Measurements from ENCODE around the gene CLPSL1.

DNA sequence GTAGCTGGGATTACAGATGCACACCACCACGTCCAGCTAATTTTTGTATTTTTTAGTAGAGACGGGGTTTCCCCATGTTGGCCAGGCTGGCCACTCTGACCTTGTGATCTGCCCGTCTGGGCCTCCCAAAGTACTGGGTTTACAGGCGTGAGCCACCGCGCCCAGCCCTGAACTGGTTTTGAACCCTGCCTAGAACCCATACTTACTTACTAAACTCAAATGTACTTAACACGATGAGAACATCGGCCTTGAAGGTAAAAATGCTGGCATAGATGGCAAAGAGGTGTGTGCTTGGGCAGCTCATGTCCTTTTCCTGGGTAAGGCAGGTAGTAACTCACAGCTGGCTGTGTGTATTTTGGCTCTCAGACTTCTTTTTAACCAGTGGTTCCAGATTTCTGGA lies 47.2 kb upstream of the CLPSL1 start:
- TF ChIP-seq EZH2 (IDR thresholded peaks at IDR 0.05; ENCODE audit: low read depth, low read length, severe bottlenecking) (no peak), RXRA (IDR thresholded peaks at IDR 0.05; ENCODE audit: insufficient read depth, low read depth, low read length) (no peak), HDAC2 (IDR thresholded peaks at IDR 0.05; ENCODE audit: borderline replicate concordance in 1 of 2, low read depth in 2 of 2, low read length in 2 of 2) (no peak), SUZ12 (IDR thresholded peaks at IDR 0.05; ENCODE audit: low read length) (no peak), HDAC6 (IDR thresholded peaks at IDR 0.05; ENCODE audit: low read depth, low read length) (no peak), POLR2A (IDR thresholded peaks at IDR 0.05; ENCODE audit: control extremely low read depth in 1 of 2, low read depth in 2 of 2, low read length in 2 of 2) (no peak), POLR2AphosphoS5 (IDR thresholded peaks at IDR 0.05; ENCODE audit: low read depth, low read length) (no peak)
- TF ChIP-seq, protein P1, sequence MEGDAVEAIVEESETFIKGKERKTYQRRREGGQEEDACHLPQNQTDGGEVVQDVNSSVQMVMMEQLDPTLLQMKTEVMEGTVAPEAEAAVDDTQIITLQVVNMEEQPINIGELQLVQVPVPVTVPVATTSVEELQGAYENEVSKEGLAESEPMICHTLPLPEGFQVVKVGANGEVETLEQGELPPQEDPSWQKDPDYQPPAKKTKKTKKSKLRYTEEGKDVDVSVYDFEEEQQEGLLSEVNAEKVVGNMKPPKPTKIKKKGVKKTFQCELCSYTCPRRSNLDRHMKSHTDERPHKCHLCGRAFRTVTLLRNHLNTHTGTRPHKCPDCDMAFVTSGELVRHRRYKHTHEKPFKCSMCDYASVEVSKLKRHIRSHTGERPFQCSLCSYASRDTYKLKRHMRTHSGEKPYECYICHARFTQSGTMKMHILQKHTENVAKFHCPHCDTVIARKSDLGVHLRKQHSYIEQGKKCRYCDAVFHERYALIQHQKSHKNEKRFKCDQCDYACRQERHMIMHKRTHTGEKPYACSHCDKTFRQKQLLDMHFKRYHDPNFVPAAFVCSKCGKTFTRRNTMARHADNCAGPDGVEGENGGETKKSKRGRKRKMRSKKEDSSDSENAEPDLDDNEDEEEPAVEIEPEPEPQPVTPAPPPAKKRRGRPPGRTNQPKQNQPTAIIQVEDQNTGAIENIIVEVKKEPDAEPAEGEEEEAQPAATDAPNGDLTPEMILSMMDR (IDR thresholded peaks at IDR 0.05; ENCODE audit: control extremely low read depth in 1 of 3, insufficient read depth in 1 of 3, low read depth in 1 of 3, low read length in 3 of 3) = no peak
